GM18519 (cell line): ENCODE data around the gene GSTO2.
A peak's percentile ranks its signal among the peaks of the same experiment; 100 is the strongest.

Experiments used
- ATAC-seq: cut with Tn5 transposase; IDR thresholded peaks from one replicate; pipeline ENCODE4 v1.9.1; 2021; ENCODE audit warnings: mild to moderate bottlenecking, moderate library complexity; ENCODE audit not compliant: unreplicated experiment, low FRiP score

The GSTO2 gene

DNA sequence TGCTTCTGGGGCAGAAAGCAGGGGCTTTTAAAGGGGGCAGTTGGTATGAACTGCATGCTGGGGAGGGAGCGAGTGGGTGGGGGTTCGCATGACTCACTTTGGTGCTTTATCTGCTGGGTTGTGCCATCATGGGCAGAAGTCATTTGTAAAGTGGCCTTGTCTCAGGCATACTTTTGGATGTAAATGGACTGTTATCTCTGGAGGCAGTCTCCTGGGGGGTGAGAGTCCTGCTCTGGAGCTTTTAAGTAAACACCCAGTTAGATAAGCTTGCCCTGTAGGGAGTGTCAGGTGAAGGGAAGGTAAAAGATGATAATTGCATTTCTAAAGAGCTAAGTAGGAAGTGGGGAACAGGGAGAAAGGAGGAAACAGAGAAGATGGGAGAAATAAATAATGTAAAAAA, 15.9 kb upstream of the GSTO2 start:
- ATAC-seq: no peak

DNA sequence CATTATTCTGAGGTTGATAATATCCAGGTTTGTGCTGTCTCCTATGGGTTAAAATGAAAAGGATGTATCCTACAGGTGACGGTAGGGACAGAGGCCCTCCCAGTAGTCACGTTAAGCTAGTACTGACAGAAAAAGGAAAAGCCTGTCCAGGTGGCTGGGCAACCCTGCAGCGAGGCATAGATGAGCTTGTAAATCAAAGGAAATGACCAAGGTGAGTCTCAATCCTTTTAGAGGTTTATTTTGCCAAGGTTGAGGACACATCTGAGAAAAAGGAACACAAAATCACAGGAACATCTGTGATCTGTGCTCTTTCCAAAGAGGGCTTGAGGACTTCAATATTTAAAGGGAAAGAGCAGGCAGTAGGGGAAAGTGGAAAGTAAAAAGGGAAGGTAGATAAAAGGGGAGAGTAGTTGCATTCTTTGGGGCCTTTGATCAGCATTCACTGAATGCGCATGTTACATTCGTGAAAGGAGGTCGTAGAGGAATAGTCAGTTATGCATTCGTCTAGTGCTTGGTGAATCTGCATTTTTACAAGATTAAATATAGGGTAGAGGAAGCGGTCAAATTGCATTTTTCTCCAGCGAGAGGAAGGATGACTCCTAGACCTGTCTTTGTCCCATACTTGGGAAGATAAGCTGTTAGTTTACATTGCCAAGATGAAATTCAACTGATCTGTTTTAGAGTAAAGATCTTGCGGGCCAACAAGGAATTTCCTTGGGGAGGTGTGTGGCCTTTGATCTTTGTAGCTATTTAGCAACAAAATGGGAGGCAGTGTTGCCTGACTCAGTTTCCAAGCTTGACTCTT, 15.2 kb upstream of the GSTO2 start:
- ATAC-seq: no peak

DNA sequence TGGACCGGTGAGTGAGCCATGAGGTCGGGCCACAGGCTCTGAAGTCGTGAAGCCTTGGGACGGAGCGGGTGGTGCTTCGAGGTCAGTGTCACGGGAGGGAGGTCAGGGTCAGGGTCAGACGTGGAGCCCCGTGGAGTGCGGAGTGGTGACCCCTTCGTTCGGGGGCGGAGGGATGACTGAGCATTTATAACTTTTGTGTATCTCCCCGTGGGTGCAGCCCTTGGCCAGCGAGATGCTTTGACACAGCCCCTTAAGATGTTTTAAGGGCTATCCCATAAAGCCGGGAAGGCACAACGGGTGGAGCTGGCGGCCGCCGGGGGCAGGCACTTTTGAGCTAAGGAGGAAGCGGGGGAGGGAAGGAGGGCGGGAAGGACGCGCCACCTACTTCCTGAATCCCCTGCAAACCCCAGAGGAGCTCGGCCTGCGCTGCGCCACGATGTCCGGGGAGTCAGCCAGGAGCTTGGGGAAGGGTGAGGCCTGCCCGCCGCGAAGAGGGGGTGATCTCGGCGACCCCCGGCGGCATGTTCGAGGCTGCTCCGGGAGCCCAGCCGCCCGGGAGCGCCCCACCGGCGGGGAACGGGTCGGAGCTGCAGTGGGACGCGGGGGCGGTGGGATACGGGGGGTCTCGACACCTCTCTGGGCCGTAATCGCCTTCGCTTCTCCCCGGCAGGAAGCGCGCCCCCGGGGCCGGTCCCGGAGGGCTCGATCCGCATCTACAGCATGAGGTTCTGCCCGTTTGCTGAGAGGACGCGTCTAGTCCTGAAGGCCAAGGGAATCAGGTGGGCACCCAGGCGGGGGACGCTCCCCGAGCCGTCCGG, 14.3 kb upstream of the GSTO2 start, which contains the start of gene GSTO1:
Gene GSTO1 (plus strand): TSS at position 400 of the 818 bp plus-strand sequence. CDS start 37 bp downstream, at position 437.
- ATAC-seq: peak; percentile 45

DNA sequence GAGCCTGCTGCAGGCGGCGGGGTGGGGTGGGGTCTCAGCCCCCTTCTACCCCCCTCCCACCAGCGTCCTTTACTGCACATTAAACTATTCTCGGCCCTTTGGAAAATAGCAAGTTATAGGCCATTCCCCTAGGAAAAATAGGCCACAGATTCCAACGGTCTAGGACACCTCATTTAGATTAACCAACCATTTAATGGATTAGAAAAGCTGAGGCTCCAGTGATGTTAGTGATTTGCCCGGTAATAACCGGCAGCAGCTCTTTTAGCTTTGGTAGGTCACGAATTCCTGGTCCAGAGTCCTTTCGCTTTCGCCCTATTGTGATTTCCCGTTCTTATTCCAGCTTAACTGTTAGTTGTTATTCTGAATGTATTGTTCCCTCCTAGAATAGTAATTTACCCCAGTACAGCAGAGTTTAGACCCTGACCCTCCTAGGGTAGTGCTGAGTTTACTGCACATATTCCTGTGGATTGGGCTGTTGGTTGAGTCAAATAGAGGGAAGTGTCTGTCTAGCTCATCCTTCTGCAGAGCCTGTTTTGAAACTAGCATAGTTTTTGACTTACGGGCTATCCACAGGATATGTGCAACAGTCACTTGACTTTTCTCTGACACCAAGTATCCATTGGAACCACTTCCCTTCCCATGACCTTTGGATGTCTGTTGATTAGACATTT, 13.5 kb upstream of the GSTO2 start:
- no peak for ATAC-seq

DNA sequence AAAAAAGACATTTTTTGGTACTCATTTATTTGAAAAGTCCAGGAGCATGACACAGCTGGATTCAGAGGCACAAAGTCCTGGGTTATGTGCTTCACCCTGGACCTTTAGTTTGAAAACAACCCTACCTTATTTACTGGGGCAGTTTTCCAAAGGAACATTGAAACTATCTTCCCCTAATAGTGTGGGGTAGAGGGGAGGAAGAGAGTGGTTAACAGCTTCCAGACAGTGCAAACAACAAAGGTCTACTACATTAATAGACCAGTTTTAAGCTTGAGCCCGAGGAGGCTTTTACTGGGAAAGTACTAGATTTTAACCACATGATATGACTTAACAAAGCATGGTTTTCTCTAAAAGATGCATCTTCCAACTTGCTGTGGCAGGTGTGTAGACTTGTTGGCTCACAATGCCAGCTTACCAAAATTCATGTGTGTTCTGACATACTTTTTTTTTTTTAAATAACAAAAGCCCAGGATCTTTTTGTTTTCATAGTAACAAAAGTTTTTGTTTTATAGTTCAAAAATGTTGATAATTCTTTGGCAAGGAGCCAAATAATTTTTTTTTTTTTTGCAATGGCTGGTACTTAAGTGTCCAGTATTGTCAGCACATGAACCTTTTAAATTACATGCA, 12.5 kb upstream of the GSTO2 start:
- no peak for ATAC-seq

DNA sequence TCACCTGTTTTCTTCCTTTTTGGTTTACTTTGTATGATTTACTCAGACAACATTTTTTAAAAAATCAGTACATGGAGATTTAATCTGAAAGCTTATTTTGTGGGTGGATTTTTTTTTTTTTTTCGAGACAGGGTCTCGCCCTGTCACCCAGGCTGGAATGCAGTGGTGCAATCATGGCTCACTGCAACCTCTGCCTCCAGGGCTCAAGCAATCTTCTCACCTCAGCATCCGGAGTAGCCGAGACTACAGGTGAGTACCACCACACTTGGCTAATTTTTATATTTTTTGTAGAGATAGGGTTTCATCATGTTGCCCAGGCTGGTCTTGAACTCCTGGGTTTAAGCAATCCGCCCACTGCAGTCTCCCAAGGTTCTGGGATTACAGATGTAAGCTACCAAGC, 11.7 kb upstream of the GSTO2 start:
- no peak for ATAC-seq

DNA sequence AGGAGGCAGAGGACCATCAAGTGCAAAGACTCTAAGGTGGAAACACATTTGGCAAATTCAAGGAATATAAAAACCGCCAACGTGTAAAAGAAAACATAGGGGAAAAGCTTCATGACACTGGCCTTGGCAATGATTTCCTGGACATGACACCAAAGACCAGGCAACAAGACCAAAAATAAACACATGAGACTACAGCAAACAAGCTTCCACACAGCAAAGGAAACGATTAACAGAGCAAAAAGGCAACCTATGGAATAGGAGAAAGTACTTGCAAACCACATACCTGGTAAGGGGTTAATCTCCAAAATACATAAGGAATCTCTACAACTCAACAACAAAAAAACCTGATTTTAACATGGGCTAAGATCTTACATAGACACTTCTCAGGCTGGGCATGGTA, 10.8 kb upstream of the GSTO2 start:
- ATAC-seq: no peak

DNA sequence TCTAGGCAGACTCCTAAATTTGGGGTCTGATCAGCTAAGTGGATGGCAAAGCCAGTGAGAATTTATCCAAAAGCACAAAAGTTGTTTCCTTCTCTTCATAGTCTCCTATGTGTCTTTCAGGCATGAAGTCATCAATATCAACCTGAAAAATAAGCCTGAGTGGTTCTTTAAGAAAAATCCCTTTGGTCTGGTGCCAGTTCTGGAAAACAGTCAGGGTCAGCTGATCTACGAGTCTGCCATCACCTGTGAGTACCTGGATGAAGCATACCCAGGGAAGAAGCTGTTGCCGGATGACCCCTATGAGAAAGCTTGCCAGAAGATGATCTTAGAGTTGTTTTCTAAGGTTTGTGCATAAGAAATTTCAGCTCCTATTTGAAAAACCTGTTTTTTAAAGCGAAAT, 9.5 kb upstream of the GSTO2 start:
- ATAC-seq: no peak

DNA sequence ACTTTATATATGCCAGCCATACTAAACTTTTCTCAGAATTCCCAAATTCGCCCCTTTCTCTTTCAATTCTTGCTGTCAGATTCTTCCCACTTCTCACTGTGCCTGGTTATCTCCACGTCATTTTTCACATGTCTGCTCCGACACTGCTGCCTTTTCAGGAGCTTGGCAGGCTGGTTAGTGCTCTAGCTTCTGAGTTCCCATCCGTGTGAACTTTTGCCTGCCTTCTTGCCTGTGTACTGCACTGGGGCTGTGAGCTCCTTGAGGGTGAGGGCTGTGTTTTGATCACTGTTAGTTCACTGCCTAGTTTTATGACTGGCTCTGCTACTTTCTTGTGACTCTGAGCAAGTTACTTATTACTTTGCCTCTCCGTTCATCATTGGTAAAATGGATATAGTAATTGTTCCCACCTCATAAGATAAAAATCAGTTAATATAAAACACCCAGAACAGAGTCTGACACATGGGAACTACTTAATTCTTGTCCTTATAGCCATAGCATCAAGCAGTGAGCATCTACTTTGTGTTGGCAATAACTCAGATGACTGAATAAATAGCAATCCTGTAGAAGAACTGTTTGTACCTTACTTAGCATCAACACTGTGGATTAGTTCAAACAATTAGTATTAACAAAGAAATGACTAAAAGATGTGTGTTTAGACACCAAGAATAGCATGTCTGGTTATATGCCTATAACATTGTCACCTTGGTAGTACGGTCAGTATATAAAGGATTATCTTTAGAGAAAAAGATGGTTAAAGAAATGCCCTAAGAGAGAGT, 8.8 kb upstream of the GSTO2 start:
- no peak for ATAC-seq

DNA sequence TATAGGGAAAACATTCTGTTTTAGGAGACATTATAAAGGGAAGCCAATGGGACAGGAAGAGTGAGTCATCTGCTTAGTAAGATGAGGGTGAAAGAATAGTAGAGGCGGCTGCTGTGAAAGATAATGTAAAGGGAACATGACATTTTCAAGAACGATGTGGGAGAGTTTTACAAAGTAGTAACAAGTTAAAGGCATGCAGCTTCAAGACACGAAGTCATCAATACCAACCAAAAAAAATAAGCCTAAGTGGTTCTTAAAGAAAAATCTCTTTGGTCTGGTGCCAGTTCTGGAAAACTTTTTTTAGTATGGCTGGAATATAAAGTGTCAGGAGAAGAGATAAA, 8.2 kb upstream of the GSTO2 start:
- ATAC-seq: no peak

DNA sequence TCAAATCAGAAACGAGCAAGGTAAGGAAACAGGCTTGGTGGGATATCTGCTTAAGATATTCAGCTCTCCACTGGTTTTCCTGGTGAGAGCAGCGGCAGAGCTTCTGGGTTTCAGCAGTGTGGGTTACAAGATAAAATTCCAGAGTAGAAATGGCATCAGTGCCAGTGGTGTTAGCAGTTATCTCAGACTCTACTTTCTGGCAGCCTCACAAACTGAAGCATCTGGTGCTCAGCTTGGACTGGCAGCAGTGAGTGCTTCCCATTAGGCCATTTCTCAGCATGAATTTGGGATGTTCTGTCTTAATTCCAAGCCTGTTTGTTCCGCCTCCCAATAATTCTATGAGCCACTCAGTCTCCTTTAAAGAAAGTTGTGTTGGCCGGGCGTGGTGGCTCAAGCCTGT, 6.9 kb upstream of the GSTO2 start:
- ATAC-seq: no peak

DNA sequence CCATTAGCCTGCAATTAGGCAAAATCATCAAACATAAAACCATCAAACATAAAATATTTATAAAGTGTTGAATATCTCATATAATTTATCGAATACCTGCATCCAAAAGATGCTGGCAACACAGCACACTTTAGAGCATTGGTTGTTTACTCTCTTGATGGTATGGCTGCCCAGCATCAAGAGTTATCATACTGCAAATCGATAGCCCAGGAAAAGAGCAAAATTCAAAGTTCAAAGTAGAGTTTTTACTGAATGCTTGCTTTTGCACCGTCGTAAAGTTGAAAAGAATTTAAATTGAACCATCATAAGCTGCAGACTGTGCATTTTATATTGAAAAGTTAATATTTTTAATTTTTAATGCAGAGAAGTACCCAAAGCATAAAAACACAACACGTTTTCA, 4.2 kb upstream of the GSTO2 start:
- ATAC-seq: no peak

DNA sequence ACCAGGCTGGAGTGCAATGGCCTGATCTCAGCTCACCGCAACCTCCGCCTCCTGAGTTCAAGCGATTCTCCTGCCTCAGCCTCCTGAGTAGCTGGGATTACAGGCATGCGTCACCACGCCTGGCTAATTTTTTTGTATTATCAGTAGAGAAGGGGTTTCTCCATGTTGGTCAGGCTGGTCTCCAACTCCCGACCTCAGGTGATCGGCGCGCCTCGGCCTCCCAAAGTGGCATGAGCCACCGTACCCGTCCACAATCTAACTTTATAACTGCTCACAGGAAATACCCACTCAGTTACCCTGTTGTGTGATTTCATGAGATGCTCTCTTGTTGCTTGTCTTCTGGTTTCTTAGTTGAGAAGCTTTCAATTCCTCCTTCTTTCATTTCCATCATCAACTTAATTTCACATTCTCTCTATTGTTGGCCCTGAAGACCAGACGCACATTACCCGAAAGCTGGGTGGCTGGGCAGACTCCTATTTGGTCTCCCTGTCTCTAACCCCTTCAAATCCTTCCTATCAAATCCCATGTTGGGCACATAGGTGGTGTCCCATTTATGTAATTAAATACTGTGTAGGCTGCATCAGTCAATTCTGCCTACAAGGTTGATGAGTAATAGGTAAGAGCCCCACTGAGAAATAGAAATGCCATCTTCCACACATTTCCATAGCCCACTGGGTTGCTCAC, 1.1 kb upstream of the GSTO2 start:
- no peak for ATAC-seq

DNA sequence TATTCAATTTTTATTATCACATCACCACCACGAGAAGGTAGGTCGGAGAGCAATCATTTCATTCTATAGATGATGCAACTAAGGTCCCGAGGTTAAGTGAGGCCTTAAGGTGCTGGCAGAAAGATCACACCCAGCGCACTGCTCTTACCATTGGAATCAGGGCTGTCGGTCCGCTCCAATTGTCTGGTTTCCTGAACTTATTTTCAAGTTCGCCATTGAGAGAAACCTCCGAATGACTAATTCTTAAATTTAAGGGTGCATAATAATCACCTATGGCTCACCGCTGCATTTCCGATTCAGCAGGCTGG, 625 bp upstream of the GSTO2 start:
- no peak for ATAC-seq

DNA sequence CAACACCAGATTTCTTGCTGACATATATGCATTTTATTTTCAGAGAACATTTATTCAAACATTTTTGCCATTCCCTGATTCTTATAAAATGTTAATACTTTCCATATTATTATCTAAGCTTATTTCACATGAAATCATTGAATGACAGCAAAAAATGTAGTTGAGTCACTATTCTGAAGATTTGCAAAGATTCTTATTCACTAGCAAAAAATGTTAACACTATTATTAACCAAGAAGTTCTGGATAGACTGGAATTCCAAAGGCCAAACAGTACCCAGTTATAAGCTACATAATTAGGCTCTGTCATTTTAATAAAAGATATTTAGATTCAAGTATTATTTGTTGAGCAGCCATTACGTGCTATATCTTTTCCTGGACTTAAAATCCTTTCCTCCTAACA, 4.3 kb downstream of the GSTO2 start:
- ATAC-seq: no peak

DNA sequence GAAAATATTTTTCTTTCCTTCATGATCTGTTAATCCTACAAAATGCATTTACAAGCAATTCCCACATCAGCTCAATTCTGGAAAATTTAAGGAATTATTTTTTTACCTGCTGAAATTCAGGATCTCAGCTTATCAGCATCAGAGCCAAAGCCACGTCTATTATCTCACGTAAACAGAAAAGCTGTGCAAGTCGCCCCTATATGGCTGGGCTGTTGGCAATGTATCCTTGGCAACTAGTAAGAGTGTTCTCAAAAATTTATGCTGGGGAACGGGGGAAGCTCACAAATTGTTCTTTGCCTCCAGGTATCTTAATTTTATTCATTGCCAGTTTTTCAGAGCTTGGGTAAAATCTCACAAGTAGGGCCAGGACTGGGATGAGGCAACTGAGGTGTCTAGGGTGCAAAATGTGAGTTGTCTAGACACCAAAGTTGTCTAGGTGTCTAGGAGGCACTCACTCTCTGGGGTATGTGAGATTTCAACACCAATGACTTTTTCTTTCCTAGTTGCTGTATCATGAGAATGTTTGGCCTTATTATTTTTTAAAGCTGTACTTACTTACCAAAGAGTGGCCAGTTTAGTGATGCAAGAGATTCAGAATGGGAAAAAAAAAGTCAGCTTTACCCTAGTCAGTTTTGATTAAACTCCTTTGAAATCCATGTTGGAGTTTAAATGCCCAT, 5.1 kb downstream of the GSTO2 start:
- no peak for ATAC-seq

DNA sequence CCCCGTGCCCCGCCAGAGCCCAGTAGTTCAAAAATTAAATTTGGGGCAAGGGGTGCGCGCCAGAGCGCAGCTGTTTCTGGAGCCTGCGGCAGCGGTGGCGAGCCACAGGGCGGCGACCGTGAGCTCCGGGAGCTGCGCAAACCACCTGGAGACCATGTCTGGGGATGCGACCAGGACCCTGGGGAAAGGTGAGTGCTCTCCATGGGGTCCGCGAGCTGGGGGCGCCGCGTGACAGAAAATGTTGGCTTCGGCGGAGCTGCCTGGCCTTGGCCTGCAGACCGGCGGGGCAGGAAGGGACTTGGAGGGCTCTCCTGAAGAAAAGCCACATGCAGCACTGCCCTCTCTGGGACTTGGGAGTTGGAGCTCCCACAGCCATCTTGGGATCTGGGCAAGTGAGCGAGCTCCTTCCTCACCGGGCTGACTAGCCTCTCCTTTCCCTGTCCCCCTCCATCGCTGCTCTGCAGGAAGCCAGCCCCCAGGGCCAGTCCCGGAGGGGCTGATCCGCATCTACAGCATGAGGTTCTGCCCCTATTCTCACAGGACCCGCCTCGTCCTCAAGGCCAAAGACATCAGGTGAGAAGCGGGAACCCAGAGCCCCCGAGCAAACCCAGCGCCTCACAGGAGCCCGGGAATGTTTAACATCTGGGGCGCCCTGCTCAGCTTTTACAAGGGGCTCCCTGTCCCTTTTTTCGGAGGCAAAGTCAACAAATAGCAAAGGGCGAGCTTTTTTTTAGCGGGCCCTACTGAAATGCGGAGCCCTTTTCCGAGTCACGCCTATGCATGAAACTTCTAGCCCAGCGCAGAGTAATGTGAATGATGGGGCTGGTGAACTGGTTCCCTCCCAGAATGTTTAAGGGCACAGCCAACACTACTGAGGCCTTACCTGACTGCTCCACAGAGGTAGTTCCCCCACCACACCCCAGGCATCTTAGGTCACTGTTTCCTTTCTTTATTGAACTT, 6.1 kb downstream of the GSTO2 start:
- ATAC-seq: peak; percentile 57

DNA sequence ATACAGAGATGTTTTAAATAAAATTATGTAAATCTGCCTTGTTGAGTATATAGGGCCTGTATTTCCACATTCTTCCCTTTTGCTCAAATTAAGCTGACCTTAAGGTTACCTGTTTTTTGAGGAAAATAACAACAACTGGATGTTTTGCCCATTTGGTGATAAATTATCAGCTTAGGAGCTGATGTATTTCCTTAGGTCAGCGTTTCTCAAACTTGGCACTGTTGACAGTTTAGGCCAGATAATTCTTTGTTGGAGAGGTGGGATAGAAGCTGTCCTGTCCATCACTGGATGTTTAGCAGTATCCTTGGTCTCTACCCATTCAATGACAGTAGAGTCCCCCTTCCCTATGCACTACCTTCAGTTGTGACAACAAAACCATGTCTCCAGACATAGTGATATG, 7.2 kb downstream of the GSTO2 start:
- ATAC-seq: no peak
